ENCODE data around the gene CDKN2B-AS1. TPM values are rescaled to one million over a fixed set of nuclear protein-coding genes. Genes with fewer than 3 reads are reported as not detected.

The CDKN2B-AS1 gene
- total and polyA plus RNA-seq, 8 donors, result 0.24 to 0.92 (median 0.55) TPM; not detected in 3

DNA sequence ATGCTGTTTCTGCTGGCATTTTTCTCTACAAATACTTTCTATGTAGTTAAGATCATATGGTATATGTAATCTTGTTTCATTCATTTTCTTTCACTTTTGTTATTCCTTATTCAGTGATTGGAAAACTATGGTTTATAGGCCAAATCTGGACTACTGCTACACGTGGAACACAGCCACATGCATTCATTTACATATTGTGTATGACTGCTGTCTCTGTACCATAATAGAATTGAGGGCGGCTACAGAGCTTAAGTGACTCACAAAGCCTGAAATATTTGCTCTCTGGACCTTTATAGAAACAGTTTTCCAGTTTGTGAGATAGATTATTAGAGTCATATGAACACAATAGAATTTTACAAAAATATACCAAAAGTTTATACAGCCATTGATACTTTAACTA is 148.1 kb downstream of the CDKN2B-AS1 start:
- TF ChIP-seq, protein P1, sequence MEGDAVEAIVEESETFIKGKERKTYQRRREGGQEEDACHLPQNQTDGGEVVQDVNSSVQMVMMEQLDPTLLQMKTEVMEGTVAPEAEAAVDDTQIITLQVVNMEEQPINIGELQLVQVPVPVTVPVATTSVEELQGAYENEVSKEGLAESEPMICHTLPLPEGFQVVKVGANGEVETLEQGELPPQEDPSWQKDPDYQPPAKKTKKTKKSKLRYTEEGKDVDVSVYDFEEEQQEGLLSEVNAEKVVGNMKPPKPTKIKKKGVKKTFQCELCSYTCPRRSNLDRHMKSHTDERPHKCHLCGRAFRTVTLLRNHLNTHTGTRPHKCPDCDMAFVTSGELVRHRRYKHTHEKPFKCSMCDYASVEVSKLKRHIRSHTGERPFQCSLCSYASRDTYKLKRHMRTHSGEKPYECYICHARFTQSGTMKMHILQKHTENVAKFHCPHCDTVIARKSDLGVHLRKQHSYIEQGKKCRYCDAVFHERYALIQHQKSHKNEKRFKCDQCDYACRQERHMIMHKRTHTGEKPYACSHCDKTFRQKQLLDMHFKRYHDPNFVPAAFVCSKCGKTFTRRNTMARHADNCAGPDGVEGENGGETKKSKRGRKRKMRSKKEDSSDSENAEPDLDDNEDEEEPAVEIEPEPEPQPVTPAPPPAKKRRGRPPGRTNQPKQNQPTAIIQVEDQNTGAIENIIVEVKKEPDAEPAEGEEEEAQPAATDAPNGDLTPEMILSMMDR (IDR thresholded peaks at IDR 0.05), result no peak
- Histone ChIP-seq H3K9me3 (no peaks in the 10 kb centered on the region), H3K27ac (no peak overlapping the region), H3K36me3 (no peaks in the 10 kb centered on the region), H3K4me1 (no peaks in the 10 kb centered on the region), H3K4me3 (no peak overlapping the region), H3K27me3 (no peaks in the 10 kb centered on the region)
- DNase-seq, result no peak
- no peak for ATAC-seq
- no peak for FAIRE-seq
- 52 to 58% methylated on average over 2 of the region's 2 CpGs for WGBS, 2 donors
- intact Hi-C loops (cut with DNase I), result no loop called here

DNA sequence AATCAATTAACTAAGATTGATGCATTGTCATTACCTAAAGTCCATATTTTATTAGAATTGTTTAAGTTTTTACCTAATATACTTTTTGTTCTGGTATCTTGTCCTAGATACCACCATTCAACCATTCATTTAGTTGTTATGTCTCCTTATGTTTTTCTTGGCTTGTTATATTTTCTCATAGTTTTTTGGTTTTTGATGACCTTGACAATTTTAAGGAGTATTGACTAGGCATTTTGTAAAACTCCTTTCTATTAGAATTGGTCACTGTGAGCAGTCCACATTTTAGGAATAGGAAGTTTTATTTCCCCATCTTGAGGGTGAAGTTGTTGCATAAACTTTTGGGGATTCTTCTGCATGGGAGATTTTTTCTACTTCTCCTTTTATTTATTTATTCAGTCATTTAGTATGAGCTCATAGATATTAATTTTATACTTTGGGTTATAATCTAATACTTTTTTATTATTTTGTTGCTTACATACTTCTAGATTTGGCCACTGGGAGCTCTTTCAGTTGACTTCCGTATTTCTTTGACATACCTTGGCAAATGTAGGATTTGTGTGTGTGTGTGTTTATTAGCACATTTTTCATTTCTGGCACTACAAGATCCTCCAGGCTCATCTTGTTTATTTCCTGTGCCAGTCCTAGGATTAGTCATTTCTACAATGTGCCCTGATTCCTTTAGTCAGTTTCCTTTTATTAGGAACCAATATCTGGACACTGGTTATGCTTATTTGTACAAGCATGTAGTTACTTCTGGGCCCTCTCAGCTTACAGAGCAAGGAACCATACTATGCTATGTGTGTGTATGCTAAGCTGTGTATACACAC is 149.4 kb downstream of the CDKN2B-AS1 start:
- FAIRE-seq (no peak), DNase-seq (no peak), ATAC-seq (no peak)
- intact Hi-C loops (cut with DNase I), result no loop called here
- Histone ChIP-seq H3K36me3 (no peaks in the 10 kb centered on the region), H3K4me1 (no peaks in the 10 kb centered on the region), H3K4me3 (no peak overlapping the region), H3K9me3 (no peaks in the 10 kb centered on the region), H3K27me3 (no peaks in the 10 kb centered on the region), H3K27ac (no peak overlapping the region)
- TF ChIP-seq, protein P1 (IDR thresholded peaks at IDR 0.05), result no peak
- 39 to 49% methylated on average over 1 of the region's 1 CpG for WGBS, 2 donors

DNA sequence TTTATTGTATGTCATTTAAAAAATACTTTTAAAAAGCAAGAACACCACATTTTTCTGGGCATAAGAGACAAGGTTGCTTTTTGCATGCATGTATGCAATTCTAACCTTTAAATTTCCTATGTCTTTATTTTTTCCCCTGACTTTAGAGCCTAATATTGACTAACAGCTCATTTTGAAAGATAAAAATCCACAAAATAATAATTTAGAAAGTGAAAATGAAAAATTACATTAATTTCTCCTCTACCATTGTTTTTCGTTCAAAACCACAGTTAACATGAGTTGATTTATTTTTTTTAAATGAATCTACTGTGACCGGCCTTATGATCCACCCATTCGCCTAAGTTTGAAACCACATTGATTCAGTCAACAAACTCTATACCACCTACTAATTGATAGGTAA is 152.0 kb downstream of the CDKN2B-AS1 start:
- WGBS, 2 donors, result 75 to 85% methylated on average over 3 of the region's 3 CpGs
- no peak for ATAC-seq
- no peak for DNase-seq
- no peak overlapping the region for H3K27ac ChIP-seq
- intact Hi-C loops (cut with DNase I), result no loop called here
- no peak for FAIRE-seq
- H3K36me3 ChIP-seq, result no peaks in the 10 kb centered on the region
- TF ChIP-seq, protein P1 (IDR thresholded peaks at IDR 0.05), result no peak
- no peaks in the 10 kb centered on the region for H3K9me3 ChIP-seq
- no peak overlapping the region for H3K4me3 ChIP-seq
- H3K27me3 ChIP-seq, result no peaks in the 10 kb centered on the region
- no peaks in the 10 kb centered on the region for H3K4me1 ChIP-seq

DNA sequence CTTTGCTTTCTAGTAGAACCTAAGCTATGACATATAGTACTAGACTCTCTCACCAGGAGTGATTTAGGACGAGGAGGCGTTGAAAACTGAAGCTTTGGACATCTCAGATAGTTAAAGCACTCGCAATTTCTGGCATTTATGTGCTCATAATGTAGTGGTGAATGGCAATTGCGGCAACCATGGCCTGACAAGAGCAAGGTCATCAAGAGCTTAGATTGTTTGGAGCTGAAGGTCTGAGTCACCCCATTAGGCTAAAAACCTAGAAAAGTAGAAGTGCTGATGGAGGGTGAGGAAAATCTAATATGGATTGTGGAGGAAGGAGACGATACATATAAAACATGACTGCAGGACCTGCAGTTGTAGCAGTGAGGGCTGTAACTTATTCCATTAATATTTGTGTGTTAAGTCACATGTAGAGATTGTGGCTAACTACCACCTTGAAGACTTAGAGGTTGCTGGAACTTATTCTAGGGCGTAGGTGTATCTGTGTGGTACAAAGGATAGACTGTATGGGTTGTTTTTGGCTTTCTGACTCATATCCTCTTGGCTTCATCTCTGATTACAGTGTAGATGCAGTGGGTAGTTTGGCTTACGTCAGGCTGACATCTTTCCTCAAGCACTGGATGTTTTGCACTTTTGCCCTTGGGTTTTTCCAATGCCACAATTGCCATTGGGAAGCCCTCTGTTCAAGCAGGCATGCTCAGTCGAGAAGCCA is 153.4 kb downstream of the CDKN2B-AS1 start:
- Histone ChIP-seq H3K27ac (no peak overlapping the region), H3K4me1 (no peaks in the 10 kb centered on the region), H3K27me3 (no peaks in the 10 kb centered on the region), H3K4me3 (no peak overlapping the region), H3K36me3 (no peaks in the 10 kb centered on the region), H3K9me3 (no peaks in the 10 kb centered on the region)
- DNase-seq (no peak), ATAC-seq (peak in 2 of 4 donors; percentile 35 to 41), FAIRE-seq (no peak)
- WGBS, 2 donors, result 70 to 73% methylated on average over 8 of the region's 8 CpGs
- TF ChIP-seq, protein P1 (IDR thresholded peaks at IDR 0.05), result no peak
- intact Hi-C loops (cut with DNase I), result no loop called here

DNA sequence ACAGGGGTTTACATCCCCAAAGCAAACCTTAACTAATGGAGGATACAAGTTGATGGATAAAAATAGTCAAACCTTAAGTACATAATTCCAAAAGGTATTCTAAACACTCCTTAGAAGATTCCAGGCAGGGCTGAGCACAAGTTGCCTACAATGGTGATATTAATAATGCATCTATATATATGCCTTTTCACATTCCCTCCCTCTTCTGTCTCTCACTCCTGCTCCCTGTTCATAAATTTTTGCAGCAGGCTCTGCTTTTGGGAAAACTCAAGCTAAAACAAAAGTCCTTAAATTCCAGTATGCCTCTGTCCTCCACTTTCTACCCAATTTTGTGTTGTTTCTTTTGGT is 153.9 kb downstream of the CDKN2B-AS1 start:
- no peak for ATAC-seq
- Histone ChIP-seq H3K27ac (no peak overlapping the region), H3K9me3 (no peaks in the 10 kb centered on the region), H3K4me3 (no peak overlapping the region), H3K4me1 (no peaks in the 10 kb centered on the region), H3K36me3 (no peaks in the 10 kb centered on the region), H3K27me3 (no peaks in the 10 kb centered on the region)
- FAIRE-seq, result no peak
- TF ChIP-seq, protein P1 (IDR thresholded peaks at IDR 0.05), result no peak
- no peak for DNase-seq
- intact Hi-C loops (cut with DNase I), result no loop called here
